Erythroblast (primary cell): Measurements from ENCODE around the gene CCDC197.

Source experiments
- GATA1 ChIP-seq: IDR thresholded peaks from 2 replicates; pipeline ENCODE4 v1.6.1; 2011; ENCODE audit warnings: low read depth, mild to moderate bottlenecking, control low read depth, low read length, moderate library complexity
- POLR2A ChIP-seq: IDR thresholded peaks from 2 replicates; pipeline ENCODE4 v1.6.1; 2011; ENCODE audit warnings: mild to moderate bottlenecking, low read length

DNA sequence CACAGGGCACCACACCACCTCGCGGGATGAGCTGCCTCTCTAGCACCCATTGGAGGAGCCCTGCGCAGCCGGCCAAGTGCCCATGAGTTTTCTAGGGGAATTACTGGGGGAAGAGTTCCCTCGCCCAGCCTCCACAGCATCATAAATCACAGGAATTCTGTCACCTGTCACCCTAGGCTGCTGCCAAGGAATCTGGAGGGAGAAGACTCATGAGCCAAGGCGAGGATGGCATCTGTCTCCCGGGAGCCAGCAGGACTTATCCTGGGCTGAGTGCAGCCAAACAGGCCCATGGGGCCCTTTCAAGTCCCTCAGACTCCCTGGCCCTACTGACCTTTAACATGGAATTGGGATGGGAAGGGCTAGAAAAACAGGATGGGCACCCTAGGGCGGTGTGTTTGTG, 21.2 kb downstream of the CCDC197 start:
- no peak for TF ChIP-seq POLR2A
- TF ChIP-seq GATA1, result no peak
